K562 (cell line): Measurements from ENCODE around the gene PPP1CA. TPM values are rescaled to one million over a fixed set of nuclear protein-coding genes. Genes with fewer than 3 reads are reported as not detected.

ENCODE experiments used
- ADNP ChIP-seq: fragments of 200-800 bp; sonication (Bioruptor generic); IDR thresholded peaks from 2 replicates; pipeline ENCODE4 v1.6.1; 2016; ENCODE audit warnings: missing genetic modification characterization, missing compliant biosample characterization
- ARID1B ChIP-seq: fragments of 450-650 bp; IDR thresholded peaks from 2 replicates; pipeline ENCODE4 v1.6.1; 2016; ENCODE audit warnings: antibody characterized with exemption, mild to moderate bottlenecking, inconsistent platforms
- BCLAF1 ChIP-seq, 2 experiments: fragments of 450-650 bp in 1 of 2; IDR thresholded peaks; 2 replicates each; pipeline ENCODE4 v1.6.1; 2011 to 2017; ENCODE audit warnings: low read depth in 2 of 2, antibody characterized with exemption in 1 of 2, borderline replicate concordance in 1 of 2, low read length in 1 of 2, mild to moderate bottlenecking in 1 of 2, mixed read lengths in 1 of 2; ENCODE audit not compliant: control insufficient read depth in 1 of 2
- CEBPG ChIP-seq, 3 experiments: fragments of 200-800 bp in 1 of 3; sonication (Bioruptor generic) in 1 of 3; sonication (generic) in 1 of 3; formaldehyde crosslinking in 1 of 3; IDR thresholded peaks in 2 of 3; conservative IDR thresholded peaks in 1 of 3; 2 replicates each; pipeline versions ENCODE4 v1.6.1 to v1.8.0; 2016 to 2022; ENCODE audit warnings: missing compliant biosample characterization in 2 of 3, missing genetic modification characterization in 2 of 3, mild to moderate bottlenecking in 1 of 3, missing genetic modification reagents in 1 of 3
- NELFE ChIP-seq: IDR thresholded peaks from 2 replicates; pipeline ENCODE4 v1.6.1; 2011; ENCODE audit warnings: mild to moderate bottlenecking; ENCODE audit not compliant: insufficient read depth, insufficient read length
- NR3C1 ChIP-seq: sonication (generic); formaldehyde crosslinking; IDR thresholded peaks from 2 replicates; pipeline ENCODE4 v1.8.1; 2022; ENCODE audit warnings: missing genetic modification reagents
- PBX2 ChIP-seq, 2 experiments: IDR thresholded peaks in 1 of 2; conservative IDR thresholded peaks in 1 of 2; 2 replicates each; pipeline ENCODE4 v1.6.1; 2016; ENCODE audit warnings: low read depth in 2 of 2, mild to moderate bottlenecking in 1 of 2, missing compliant biosample characterization in 1 of 2, missing genetic modification characterization in 1 of 2, moderate library complexity in 1 of 2
- SIN3B ChIP-seq: fragments of 450-650 bp; IDR thresholded peaks from 2 replicates; pipeline ENCODE4 v1.6.1; 2017; ENCODE audit warnings: low read depth, mild to moderate bottlenecking, moderate library complexity
- ZBTB5 ChIP-seq: fragments of 450-650 bp; IDR thresholded peaks from 2 replicates; pipeline ENCODE4 v1.6.1; 2017; ENCODE audit warnings: antibody characterized with exemption
- ZNF282 ChIP-seq: sonication (generic); formaldehyde crosslinking; IDR thresholded peaks from 2 replicates; pipeline ENCODE4 v1.8.1; 2023; ENCODE audit warnings: missing genetic modification reagents
- ZNF347 ChIP-seq: fragments of 450-650 bp; formaldehyde crosslinking; IDR thresholded peaks from 2 replicates; pipeline ENCODE4 v1.4.0; 2020; ENCODE audit warnings: low read depth, mild to moderate bottlenecking, moderate library complexity
- ZNF592 ChIP-seq: fragments of 450-650 bp; IDR thresholded peaks from 2 replicates; pipeline ENCODE4 v1.6.1; 2017; ENCODE audit warnings: antibody characterized with exemption, mild to moderate bottlenecking
- ZNF79 ChIP-seq: fragments of 250-450 bp; sonication (Bioruptor Pico); IDR thresholded peaks from 2 replicates; pipeline ENCODE4 v1.4.0; 2020; ENCODE audit warnings: low read depth, mild to moderate bottlenecking, moderate library complexity
- polyA plus RNA-seq, 8 experiments: library from polyadenylated mRNA; depleted of rRNA in 4 of 8; stranded (reverse) in 5 of 8; unstranded in 3 of 8; fragments of >200 nt; fragmentation: Nextera tagmentation in 2 of 8; fragmentation: Illumina TruSeq in 1 of 8; extraction: Ambion mirVana in 2 of 8; extraction: Trizol in 1 of 8; gene quantifications; 2 replicates each; pipeline versions ENCODE4 v1.2.1 to v1.2.3, GENCODE V29; 2011 to 2014; ENCODE audit warnings: inconsistent platforms in 1 of 8, missing spikeins in 1 of 8
- total RNA-seq, 7 experiments: library from RNA; depleted of rRNA in 6 of 7; stranded (reverse); fragments of >200 nt in 6 of 7; fragmentation: Illumina TruSeq in 2 of 7; extraction: Trizol in 2 of 7; gene quantifications; 2 replicates each; pipeline versions ENCODE4 v1.2.1 to v1.2.3, GENCODE V29; 2011 to 2021; ENCODE audit warnings: low replicate concordance in 1 of 7

Gene PPP1CA
- total and polyA plus RNA-seq, 9 of the 15 experiments (the other 6 are each of a cell fraction or from before 2014, with no cell fraction given) = 18.2 to 242 (median 188) TPM

- TF ChIP-seq ZNF282 (no peak), ZNF347 (CRISPR knock-in tag) (no peak), NR3C1 (CRISPR knock-in tag) (no peak), SIN3B (peak; percentile 55; the same call in 1 of the 2 replicates), ARID1B (no peak), ZNF79 (CRISPR knock-in tag) (no peak), ZBTB5 (no peak), BCLAF1 (IDR thresholded peaks at IDR 0.05; ENCODE audit: borderline replicate concordance in 1 of 2, control insufficient read depth in 1 of 2, low read depth in 2 of 2, low read length in 1 of 2) (no peak), CEBPG (CRISPR knock-in tag; IDR thresholded peaks at IDR 0.05) (no peak), CEBPG (tag; conservative IDR thresholded peaks at IDR 0.05 in 1 of 2, IDR thresholded peaks at IDR 0.05 in 1 of 2) (no peak), ZNF592 (peak; percentile 83), PBX2 (CRISPR knock-in tag; IDR thresholded peaks at IDR 0.05; ENCODE audit: low read depth) (no peak), PBX2 (tag; conservative IDR thresholded peaks at IDR 0.05; ENCODE audit: low read depth) (no peak), ADNP (tag) (no peak), NELFE (no peak)
These were observed 19.2 kb upstream of the PPP1CA start (continued) for GRCh38 chr11:67420646-67421429.
